Fibroblast of lung (primary cell): ENCODE data around the gene PDXK. TPM values are rescaled to one million over a fixed set of nuclear protein-coding genes. Genes with fewer than 3 reads are reported as not detected.

Experiments used
- DNase-seq, 2 donors: peaks; one replicate each; pipeline versions ENCODE4 v3.0.0 to v3.0.0-alpha.2; 2010; ENCODE audit warnings: low read depth in 2 of 2
- H2AFZ ChIP-seq: 2 replicates; pipeline ENCODE4 v1.5.1; 2012; ENCODE audit warnings: low read length, control low read depth, inconsistent platforms
- H3K27ac ChIP-seq: 2 replicates; pipeline ENCODE4 v1.5.1; 2011; ENCODE audit warnings: low read length, control low read depth; ENCODE audit not compliant: insufficient read depth
- H3K27me3 ChIP-seq: 2 replicates; pipeline ENCODE4 v1.5.1; 2011; ENCODE audit warnings: mild to moderate bottlenecking, low read length; ENCODE audit not compliant: control insufficient read depth, insufficient read depth
- H3K36me3 ChIP-seq: 2 replicates; pipeline ENCODE4 v1.5.1; 2011; ENCODE audit warnings: low read length; ENCODE audit not compliant: control insufficient read depth, insufficient read depth
- H3K4me1 ChIP-seq: 2 replicates; pipeline ENCODE4 v1.5.1; 2011; ENCODE audit warnings: low read length; ENCODE audit not compliant: control insufficient read depth, insufficient read depth; ENCODE audit errors: extremely low read depth
- H3K4me2 ChIP-seq: 2 replicates; pipeline ENCODE4 v1.5.1; 2011; ENCODE audit warnings: low read length, control low read depth; ENCODE audit not compliant: insufficient read depth; ENCODE audit errors: extremely low read depth
- H3K4me3 ChIP-seq, 4 experiments: fragments of 200-600 bp in 1 of 4; sonication (generic) in 1 of 4; replicated peaks in 1 of 4; 2 replicates each; pipeline ENCODE4 v1.5.1; 2011 to 2016; ENCODE audit warnings: low read length in 4 of 4, low read depth in 3 of 4, mild to moderate bottlenecking in 3 of 4, control low read depth in 2 of 4, inconsistent platforms in 1 of 4, mixed read lengths in 1 of 4; ENCODE audit not compliant: insufficient read depth in 1 of 4; ENCODE audit errors: control extremely low read depth in 1 of 4
- H3K79me2 ChIP-seq: 2 replicates; pipeline ENCODE4 v1.5.1; 2012; ENCODE audit warnings: mild to moderate bottlenecking, low read length, inconsistent platforms; ENCODE audit not compliant: control insufficient read depth, insufficient read depth
- H3K9ac ChIP-seq: 2 replicates; pipeline ENCODE4 v1.5.1; 2011; ENCODE audit warnings: mild to moderate bottlenecking, low read length, control low read depth; ENCODE audit not compliant: insufficient read depth
- H3K9me3 ChIP-seq: 2 replicates; pipeline ENCODE4 v1.5.1; 2012; ENCODE audit warnings: low read depth, low read length; ENCODE audit not compliant: control insufficient read depth, insufficient read depth
- H4K20me1 ChIP-seq: 2 replicates; pipeline ENCODE4 v1.5.1; 2011; ENCODE audit warnings: low read length; ENCODE audit not compliant: control insufficient read depth, insufficient read depth; ENCODE audit errors: extremely low read depth
- EZH2 ChIP-seq: IDR thresholded peaks from 2 replicates; pipeline ENCODE4 v1.5.1; 2012; ENCODE audit warnings: low read length, control low read depth, mild to moderate bottlenecking; ENCODE audit errors: missing control alignments
- polyA plus RNA-seq, 2 donors: library from polyadenylated mRNA; depleted of rRNA in 1 of 2; stranded (reverse) in 1 of 2; unstranded in 1 of 2; fragments of >200 nt; gene quantifications; 2 replicates each; pipeline ENCODE4 v1.2.1, GENCODE V29; 2011 to 2012; ENCODE audit warnings: missing spikeins in 1 of 2
- total RNA-seq: library from RNA; depleted of rRNA; stranded (reverse); fragments of >200 nt; gene quantifications from 2 replicates; pipeline ENCODE4 v1.2.1, GENCODE V29; 2014
- TF ChIP-seq, protein P1 (sequence below), 2 donors: IDR thresholded peaks in 1 of 2; conservative IDR thresholded peaks in 1 of 2; 1 replicate in 1 of 2; 2 replicates in 1 of 2; pipeline ENCODE4 v1.5.1; 2011 to 2012; ENCODE audit warnings: low read length in 2 of 2, control low read depth in 1 of 2, inconsistent platforms in 1 of 2, low read depth in 1 of 2, mild to moderate bottlenecking in 1 of 2

Gene PDXK
- total and polyA plus RNA-seq, 2 donors (not counting 1 experiment from before 2014, with no cell fraction given), result 47.4 to 146 TPM

DNA sequence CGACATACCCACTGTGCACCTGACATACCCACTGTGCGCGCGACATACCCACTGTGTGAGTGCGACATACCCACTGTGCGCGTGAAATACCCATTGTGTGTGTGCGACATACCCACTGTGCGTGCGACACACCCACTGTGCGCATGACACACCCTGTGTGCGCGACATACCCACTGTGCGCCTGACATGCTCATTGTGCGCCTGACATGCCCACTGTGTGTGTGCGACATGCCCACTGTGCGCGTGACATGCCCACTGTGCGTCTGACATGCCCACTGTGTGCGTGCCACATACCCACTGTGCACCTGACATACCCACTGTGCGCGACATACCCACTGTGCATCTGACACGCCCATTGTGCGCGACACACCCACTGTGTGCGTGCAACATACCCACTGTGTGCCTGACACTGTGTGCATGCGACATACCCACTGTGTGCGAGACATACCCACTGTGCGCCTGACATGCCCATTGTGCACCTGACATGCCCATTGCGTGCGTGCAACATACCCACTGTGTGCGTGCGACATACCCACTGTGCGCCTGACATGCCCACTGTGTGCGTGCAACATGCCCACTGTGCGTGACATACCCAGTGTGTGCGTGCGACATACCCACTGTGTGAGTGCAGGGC lies 68.0 kb downstream of the PDXK start:
- no peaks in the 10 kb centered on the region for H3K27me3 ChIP-seq
- no peak for DNase-seq
- no peak overlapping the region for H3K9ac ChIP-seq
- H2AFZ ChIP-seq, result no peak overlapping the region
- H3K4me2 ChIP-seq, result no peak overlapping the region
- no peaks in the 10 kb centered on the region for H3K9me3 ChIP-seq
- peaks cover 3% of the 10 kb centered on the region for H3K36me3 ChIP-seq
- peaks cover 5% of the 10 kb centered on the region for H3K4me1 ChIP-seq
- H3K79me2 ChIP-seq, result peaks cover 17% of the 10 kb centered on the region
- no peaks in the 10 kb centered on the region for H4K20me1 ChIP-seq
- no peak overlapping the region for H3K4me3 ChIP-seq
- TF ChIP-seq, protein P1, sequence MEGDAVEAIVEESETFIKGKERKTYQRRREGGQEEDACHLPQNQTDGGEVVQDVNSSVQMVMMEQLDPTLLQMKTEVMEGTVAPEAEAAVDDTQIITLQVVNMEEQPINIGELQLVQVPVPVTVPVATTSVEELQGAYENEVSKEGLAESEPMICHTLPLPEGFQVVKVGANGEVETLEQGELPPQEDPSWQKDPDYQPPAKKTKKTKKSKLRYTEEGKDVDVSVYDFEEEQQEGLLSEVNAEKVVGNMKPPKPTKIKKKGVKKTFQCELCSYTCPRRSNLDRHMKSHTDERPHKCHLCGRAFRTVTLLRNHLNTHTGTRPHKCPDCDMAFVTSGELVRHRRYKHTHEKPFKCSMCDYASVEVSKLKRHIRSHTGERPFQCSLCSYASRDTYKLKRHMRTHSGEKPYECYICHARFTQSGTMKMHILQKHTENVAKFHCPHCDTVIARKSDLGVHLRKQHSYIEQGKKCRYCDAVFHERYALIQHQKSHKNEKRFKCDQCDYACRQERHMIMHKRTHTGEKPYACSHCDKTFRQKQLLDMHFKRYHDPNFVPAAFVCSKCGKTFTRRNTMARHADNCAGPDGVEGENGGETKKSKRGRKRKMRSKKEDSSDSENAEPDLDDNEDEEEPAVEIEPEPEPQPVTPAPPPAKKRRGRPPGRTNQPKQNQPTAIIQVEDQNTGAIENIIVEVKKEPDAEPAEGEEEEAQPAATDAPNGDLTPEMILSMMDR (conservative IDR thresholded peaks at IDR 0.05 in 1 of 2, IDR thresholded peaks at IDR 0.05 in 1 of 2; ENCODE audit: low read depth in 1 of 2, low read length in 2 of 2), result no peak
- TF ChIP-seq EZH2, result no peak
- no peak overlapping the region for H3K27ac ChIP-seq

DNA sequence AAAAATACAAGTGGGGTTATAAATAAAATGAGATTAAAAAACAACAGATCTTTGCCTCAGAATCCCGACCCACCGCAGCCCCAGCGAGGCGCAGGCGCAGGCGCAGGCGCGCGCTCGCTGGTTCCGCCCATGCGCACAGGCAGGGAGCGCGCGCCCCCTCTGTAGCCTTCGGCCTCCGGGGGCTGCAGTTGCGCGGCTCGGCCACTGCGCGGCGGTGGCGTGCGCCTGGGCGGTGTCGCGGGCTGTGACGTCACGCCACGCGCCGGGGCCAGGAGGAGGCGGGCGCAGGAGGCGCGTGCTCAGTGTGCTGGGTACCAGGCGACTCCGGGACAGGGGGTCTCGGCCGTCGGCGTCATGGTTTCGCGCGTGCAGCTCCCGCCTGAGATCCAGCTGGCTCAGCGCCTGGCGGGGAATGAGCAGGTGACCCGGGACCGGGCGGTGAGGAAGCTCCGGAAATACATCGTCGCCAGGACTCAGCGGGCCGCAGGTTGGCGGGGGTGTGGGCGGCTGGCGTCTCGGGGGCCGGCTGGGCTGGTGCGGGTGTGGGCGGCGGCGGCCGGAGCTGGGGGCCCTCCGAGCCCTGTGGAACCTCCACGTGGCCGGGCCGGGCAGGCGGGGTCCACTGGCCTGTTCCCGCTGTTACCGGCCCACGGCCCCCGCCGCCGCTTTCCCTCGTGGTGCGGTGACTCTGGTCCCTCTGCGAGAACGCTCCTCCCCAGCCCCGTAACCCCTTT lies 70.5 kb downstream of the PDXK start, which contains the start of gene RRP1:
Gene RRP1, plus strand, starts transcription at position 302 of the 734 bp plus-strand sequence. Its CDS starts 53 bp downstream, at position 355.
- H3K27me3 ChIP-seq, result no peaks in the 10 kb centered on the region
- H2AFZ ChIP-seq, result peak within 1 kb of the TSS; percentile 89
- peaks cover 5% of the 10 kb centered on the region for H3K4me1 ChIP-seq
- H3K27ac ChIP-seq, result peak within 1 kb of the TSS; percentile 84
- H3K4me2 ChIP-seq, result peak within 1 kb of the TSS; percentile 95
- peaks cover 9% of the 10 kb centered on the region for H3K36me3 ChIP-seq
- no peaks in the 10 kb centered on the region for H3K9me3 ChIP-seq
- peaks cover 20% of the 10 kb centered on the region for H3K79me2 ChIP-seq
- peak within 1 kb of the TSS; percentile 87 for H3K9ac ChIP-seq
- no peak for TF ChIP-seq EZH2
- TF ChIP-seq, protein P1 (conservative IDR thresholded peaks at IDR 0.05 in 1 of 2, IDR thresholded peaks at IDR 0.05 in 1 of 2; ENCODE audit: low read depth in 1 of 2, low read length in 2 of 2), result peak; percentile 47 to 79
- peak within 1 kb of the TSS; percentile 87 to 97 (median 94) for H3K4me3 ChIP-seq
- no peaks in the 10 kb centered on the region for H4K20me1 ChIP-seq
- DNase-seq, result peak; percentile 74 to 84

DNA sequence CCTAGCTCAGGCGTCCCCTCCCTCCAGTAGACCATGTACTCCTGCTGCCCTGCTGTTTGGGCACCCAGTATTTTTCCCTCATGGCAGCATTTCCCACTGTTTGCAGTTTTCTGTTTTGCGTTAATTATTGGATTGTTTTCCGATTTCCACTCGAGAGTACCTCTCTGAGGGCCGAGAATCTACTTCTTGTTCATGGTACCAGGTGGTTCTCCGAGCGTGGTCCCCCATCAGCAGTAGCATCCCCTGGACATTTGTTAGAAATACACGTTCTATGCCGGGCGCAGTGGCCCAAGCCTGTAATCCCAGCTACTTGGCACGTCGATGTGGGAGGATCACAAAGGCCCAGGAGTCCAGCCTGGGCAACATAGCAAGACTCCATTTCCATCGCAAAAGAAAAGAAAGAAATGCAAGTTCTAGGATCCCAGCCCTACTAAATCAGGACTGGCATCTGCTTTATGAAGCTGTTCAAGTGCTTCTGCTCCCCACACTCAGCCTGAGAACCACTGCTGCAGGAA lies 71.1 kb downstream of the PDXK start:
- Histone ChIP-seq H3K4me3 (peak overlapping the region; percentile 87 to 97 (median 94)), H3K4me1 (peaks cover 5% of the 10 kb centered on the region), H3K9me3 (no peaks in the 10 kb centered on the region), H3K79me2 (peaks cover 20% of the 10 kb centered on the region), H3K4me2 (peak overlapping the region; percentile 95), H4K20me1 (no peaks in the 10 kb centered on the region), H3K27me3 (no peaks in the 10 kb centered on the region), H2AFZ (peak overlapping the region; percentile 62), H3K9ac (peak overlapping the region; percentile 87), H3K36me3 (peaks cover 13% of the 10 kb centered on the region), H3K27ac (peak overlapping the region; percentile 84)
- no peak for DNase-seq
- TF ChIP-seq EZH2, result no peak
- TF ChIP-seq, protein P1 (conservative IDR thresholded peaks at IDR 0.05 in 1 of 2, IDR thresholded peaks at IDR 0.05 in 1 of 2; ENCODE audit: low read depth in 1 of 2, low read length in 2 of 2), result no peak
